Activated CD4-positive, alpha-beta memory T cell treated with anti-CD3 and anti-CD28 coated beads, Interleukin-2, amount 10 ng/mL, durations not matched to agents 7 days and 5 days (primary cell): ENCODE data around the gene RNGTT. TPM values are rescaled to one million over a fixed set of nuclear protein-coding genes. Genes with fewer than 3 reads are reported as not detected.

Source experiments
- CTCF ChIA-PET: fragments of 350-600 bp; sonication (Branson Sonifier 250); formaldehyde crosslinking; loops from one replicate; lab custom pipeline; 2021; ENCODE audit warnings: antibody characterized with exemption, inconsistent platforms; lab: Charles Lee
- POLR2A ChIA-PET: fragments of 350-600 bp; sonication (Branson Sonifier 250); formaldehyde crosslinking; loops from one replicate; lab custom pipeline; 2021; ENCODE audit warnings: antibody characterized with exemption; lab: Charles Lee
- DNase-seq: peaks from one replicate; pipeline ENCODE4 v3.0.0-alpha.2; 2020
- H3K27ac Mint-ChIP-seq: one replicate; pipeline ENCODE4 v1.8.0; 2021; ENCODE audit warnings: mild to moderate bottlenecking, mixed read lengths
- H3K27me3 Mint-ChIP-seq: one replicate; pipeline ENCODE4 v1.8.0; 2021; ENCODE audit warnings: mixed read lengths
- H3K36me3 Mint-ChIP-seq: one replicate; pipeline ENCODE4 v1.8.0; 2021; ENCODE audit warnings: low read depth, mixed read lengths
- H3K4me1 Mint-ChIP-seq: one replicate; pipeline ENCODE4 v1.8.0; 2021; ENCODE audit warnings: mixed read lengths
- H3K4me3 Mint-ChIP-seq: one replicate; pipeline ENCODE4 v1.8.0; 2021; ENCODE audit warnings: mild to moderate bottlenecking, mixed read lengths
- H3K9me3 Mint-ChIP-seq: one replicate; pipeline ENCODE4 v1.8.0; 2021; ENCODE audit warnings: mixed read lengths
- total RNA-seq, 2 experiments: library from RNA; stranded (reverse); gene quantifications; one replicate each; pipeline ENCODE4 v1.2.3, GENCODE V29; 2021

The RNGTT gene
- total RNA-seq, result 10 to 100 TPM; 18.6 TPM

- peaks cover 17% of the 10 kb centered on the region for H3K36me3 Mint-ChIP-seq
- ChIA-PET CTCF (interaction anchor here (0.8 to 1.9 kb wide), 5 partner anchors 12 to 675 kb away, joined by 3 to 8 read pairs (median 7); partner anchors contain the start of genes LYRM2 and PNRC1), POLR2A (interaction anchor here (0.8 to 3.3 kb wide), 11 partner anchors 19 to 675 kb away, joined by 3 to 37 read pairs (median 5); partner anchors contain the start of genes LYRM2, PM20D2, PNRC1 and UBE2J1)
- peak; percentile 98 for DNase-seq
- H3K27me3 Mint-ChIP-seq, result no peaks in the 10 kb centered on the region
- peak within 1 kb of the TSS; percentile 98 for H3K4me3 Mint-ChIP-seq
- peaks cover 3% of the 10 kb centered on the region for H3K9me3 Mint-ChIP-seq
- peak within 1 kb of the TSS; percentile 80 for H3K27ac Mint-ChIP-seq
- H3K4me1 Mint-ChIP-seq, result peaks cover 35% of the 10 kb centered on the region
Measured at GRCh38 chr6:88963139-88964090, at the start of gene RNGTT. Gene RNGTT (minus strand): TSS chr6:88963618. CDS start chr6:88963409, 209 bp downstream.

- H3K27ac Mint-ChIP-seq, result no peak overlapping the region
- H3K4me1 Mint-ChIP-seq, result no peaks in the 10 kb centered on the region
- no peaks in the 10 kb centered on the region for H3K36me3 Mint-ChIP-seq
- ChIA-PET CTCF (interaction anchor here (0.8 kb wide), 1 partner anchor 10 kb away, joined by 4 read pairs; no protein-coding TSS in a partner anchor), POLR2A (interaction anchor here (1.4 to 1.9 kb wide), 3 partner anchors 68 to 70 kb away, joined by 4 to 6 read pairs (median 4); partner anchors contain the start of gene PNRC1)
- H3K4me3 Mint-ChIP-seq, result no peak overlapping the region
- H3K27me3 Mint-ChIP-seq, result no peaks in the 10 kb centered on the region
- no peaks in the 10 kb centered on the region for H3K9me3 Mint-ChIP-seq
- DNase-seq, result no peak
Measured at GRCh38 chr6:89011436-89011835, 48.0 kb upstream of the RNGTT start.

GRCh38 chr6:89010825-89011224 is 47.4 kb upstream of the RNGTT start:
- ChIA-PET POLR2A (interaction anchor here (1.4 to 1.9 kb wide), 3 partner anchors 69 to 71 kb away, joined by 4 to 6 read pairs (median 4); partner anchors contain the start of gene PNRC1), CTCF (interaction anchor here (0.8 kb wide), 1 partner anchor 10 kb away, joined by 4 read pairs; no protein-coding TSS in a partner anchor)

DNA sequence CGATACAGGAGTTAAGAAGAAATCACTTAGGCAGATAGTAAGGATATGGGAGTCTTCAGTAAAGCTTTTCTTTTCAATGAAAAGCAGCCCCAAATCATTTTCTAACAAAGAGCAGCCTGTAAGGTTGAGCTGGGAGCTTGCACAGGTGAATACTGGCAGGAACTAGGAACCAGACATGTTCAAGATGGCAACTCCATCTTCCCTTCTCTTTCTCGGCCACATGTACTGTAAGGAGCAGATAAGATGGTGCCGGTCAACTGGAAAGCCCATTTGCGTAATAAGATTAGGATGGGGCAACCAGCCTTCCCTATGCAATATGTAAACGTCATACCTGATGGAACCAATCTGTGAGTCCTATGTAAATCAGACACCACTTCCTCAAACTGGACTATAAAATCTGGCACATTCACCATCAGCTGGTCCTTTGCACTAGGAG is 46.2 kb upstream of the RNGTT start:
- Mint-ChIP-seq H3K36me3 (no peaks in the 10 kb centered on the region), H3K4me1 (no peaks in the 10 kb centered on the region), H3K4me3 (no peak overlapping the region), H3K27me3 (no peaks in the 10 kb centered on the region), H3K9me3 (no peaks in the 10 kb centered on the region), H3K27ac (no peak overlapping the region)
- no peak for DNase-seq
- ChIA-PET POLR2A (no interaction called here), CTCF (interaction anchor here (0.6 kb wide), 1 partner anchor 436 kb away, joined by 3 read pairs; no protein-coding TSS in a partner anchor)

More at GRCh38 chr6:89010825-89011224, 47.4 kb upstream of the RNGTT start:
- Mint-ChIP-seq H3K27me3 (no peaks in the 10 kb centered on the region), H3K4me3 (no peak overlapping the region), H3K4me1 (no peaks in the 10 kb centered on the region), H3K36me3 (no peaks in the 10 kb centered on the region), H3K27ac (no peak overlapping the region), H3K9me3 (no peaks in the 10 kb centered on the region)
- DNase-seq, result no peak

- no peak overlapping the region for H3K27ac Mint-ChIP-seq
- ChIA-PET CTCF (interaction anchor here (0.6 kb wide), 1 partner anchor 436 kb away, joined by 3 read pairs; no protein-coding TSS in a partner anchor), POLR2A (no interaction called here)
- no peak overlapping the region for H3K4me3 Mint-ChIP-seq
- H3K9me3 Mint-ChIP-seq, result no peaks in the 10 kb centered on the region
- H3K36me3 Mint-ChIP-seq, result no peaks in the 10 kb centered on the region
- DNase-seq, result no peak
- H3K27me3 Mint-ChIP-seq, result no peaks in the 10 kb centered on the region
- no peaks in the 10 kb centered on the region for H3K4me1 Mint-ChIP-seq
Measured at GRCh38 chr6:89008815-89009374, 45.5 kb upstream of the RNGTT start.

GRCh38 chr6:89008001-89008814 is 44.8 kb upstream of the RNGTT start:
- ChIA-PET CTCF (no interaction called here), POLR2A (no interaction called here)
- Mint-ChIP-seq H3K36me3 (no peaks in the 10 kb centered on the region), H3K4me3 (no peak overlapping the region), H3K27ac (no peak overlapping the region), H3K9me3 (no peaks in the 10 kb centered on the region), H3K4me1 (no peaks in the 10 kb centered on the region), H3K27me3 (no peaks in the 10 kb centered on the region)
- DNase-seq, result no peak

DNA sequence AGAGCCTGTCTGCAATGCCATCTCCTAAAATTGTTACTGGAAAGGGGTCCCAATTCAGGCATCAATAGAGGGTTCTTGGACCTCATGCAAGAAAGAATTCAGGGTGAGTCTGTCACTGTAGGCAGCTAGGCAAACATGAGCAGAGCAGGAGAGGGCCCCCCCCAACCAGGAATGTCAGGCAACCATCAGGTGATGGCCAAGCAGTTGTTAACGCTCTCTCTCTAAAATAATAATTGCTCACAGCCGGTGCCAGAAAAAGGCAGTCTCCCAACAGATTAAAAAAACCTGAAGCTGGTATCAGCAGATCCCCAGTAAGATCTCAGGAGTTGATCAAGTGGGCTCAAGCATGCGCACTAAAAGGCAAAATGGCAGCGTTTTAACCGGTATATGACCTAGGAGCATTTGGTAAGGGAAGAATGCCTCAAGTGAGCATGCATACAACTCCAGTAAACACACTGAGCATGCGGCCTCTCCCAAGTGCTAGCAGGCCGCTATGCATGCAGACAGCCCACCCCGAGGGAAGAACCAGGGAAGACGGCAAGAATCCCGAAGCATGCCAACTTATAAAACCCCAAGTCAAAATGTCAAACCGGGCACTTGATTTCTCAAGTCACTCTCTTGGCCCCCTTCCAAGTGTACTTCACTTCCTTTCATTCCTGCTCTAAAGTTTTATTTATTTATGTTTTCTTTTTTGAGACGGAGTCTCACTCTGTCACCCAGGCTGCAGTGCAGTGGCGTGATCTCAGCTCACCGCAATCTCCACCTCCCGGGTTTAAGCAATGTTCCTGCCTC is 44.0 kb upstream of the RNGTT start:
- ChIA-PET CTCF (interaction anchor here (0.7 kb wide), 1 partner anchor 597 kb away, joined by 3 read pairs; no protein-coding TSS in a partner anchor), POLR2A (no interaction called here)
- Mint-ChIP-seq H3K27me3 (no peaks in the 10 kb centered on the region), H3K4me1 (no peaks in the 10 kb centered on the region), H3K4me3 (no peak overlapping the region), H3K9me3 (no peaks in the 10 kb centered on the region), H3K27ac (no peak overlapping the region), H3K36me3 (no peaks in the 10 kb centered on the region)
- no peak for DNase-seq

DNA sequence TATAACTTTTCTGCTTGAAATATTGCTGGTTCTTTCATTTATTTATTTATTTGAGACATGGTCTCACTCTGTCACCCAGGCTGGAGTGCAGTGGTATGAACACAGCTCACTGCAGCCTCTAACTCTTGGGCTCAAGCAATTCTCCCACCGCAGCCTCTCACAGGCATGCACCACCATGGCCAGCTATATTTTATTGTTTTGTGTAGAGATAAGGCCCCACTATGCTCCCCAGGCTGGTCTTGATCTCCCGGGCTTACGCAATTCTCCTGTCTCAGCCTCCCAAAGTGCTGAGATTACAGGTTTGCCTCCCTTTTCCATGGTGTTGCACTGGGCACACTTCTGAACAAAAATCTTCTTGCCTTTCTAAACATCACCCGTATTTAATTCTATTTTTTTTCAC is 39.1 kb upstream of the RNGTT start:
- H3K27ac Mint-ChIP-seq, result no peak overlapping the region
- no peaks in the 10 kb centered on the region for H3K27me3 Mint-ChIP-seq
- no peaks in the 10 kb centered on the region for H3K36me3 Mint-ChIP-seq
- CTCF ChIA-PET, result no interaction called here
- DNase-seq, result no peak
- H3K4me1 Mint-ChIP-seq, result no peaks in the 10 kb centered on the region
- no peak overlapping the region for H3K4me3 Mint-ChIP-seq
- POLR2A ChIA-PET, result no interaction called here
- no peaks in the 10 kb centered on the region for H3K9me3 Mint-ChIP-seq

GRCh38 chr6:88997327-88997726 is 33.9 kb upstream of the RNGTT start:
- Mint-ChIP-seq H3K27ac (no peak overlapping the region), H3K36me3 (no peaks in the 10 kb centered on the region), H3K4me1 (no peaks in the 10 kb centered on the region), H3K9me3 (no peaks in the 10 kb centered on the region), H3K27me3 (no peaks in the 10 kb centered on the region), H3K4me3 (no peak overlapping the region)
- ChIA-PET POLR2A (no interaction called here), CTCF (no interaction called here)
- no peak for DNase-seq

- H3K27ac Mint-ChIP-seq, result no peak overlapping the region
- no peaks in the 10 kb centered on the region for H3K36me3 Mint-ChIP-seq
- H3K27me3 Mint-ChIP-seq, result no peaks in the 10 kb centered on the region
- POLR2A ChIA-PET, result no interaction called here
- no peak overlapping the region for H3K4me3 Mint-ChIP-seq
- no peak for DNase-seq
- H3K4me1 Mint-ChIP-seq, result no peaks in the 10 kb centered on the region
- no peaks in the 10 kb centered on the region for H3K9me3 Mint-ChIP-seq
- CTCF ChIA-PET, result interaction anchor here (3.7 kb wide), 1 partner anchor 9 kb away, joined by 13 read pairs; no protein-coding TSS in a partner anchor
Measured at GRCh38 chr6:88992741-88993552, 29.5 kb upstream of the RNGTT start.

DNA sequence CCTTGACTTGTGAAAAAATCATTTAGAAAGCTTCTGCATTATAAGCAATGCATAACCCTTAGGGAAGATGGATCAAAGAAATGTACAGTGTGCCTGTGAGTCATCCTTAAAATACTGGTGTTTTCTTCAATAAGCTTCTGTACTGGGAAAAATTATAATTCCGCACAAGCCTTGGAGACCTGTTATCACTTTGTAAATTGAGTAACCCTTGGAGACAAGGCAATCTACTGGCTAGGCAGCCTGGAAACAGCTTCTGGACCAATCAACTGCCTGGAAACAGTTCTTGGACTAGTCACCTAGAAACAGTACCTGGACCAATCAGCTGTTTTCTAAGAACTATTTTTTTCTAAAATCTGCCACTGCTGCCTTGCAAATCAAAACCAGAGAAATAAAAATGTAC is 25.8 kb upstream of the RNGTT start:
- Mint-ChIP-seq H3K36me3 (no peaks in the 10 kb centered on the region), H3K9me3 (no peaks in the 10 kb centered on the region), H3K27me3 (no peaks in the 10 kb centered on the region), H3K27ac (no peak overlapping the region), H3K4me1 (no peaks in the 10 kb centered on the region), H3K4me3 (no peak overlapping the region)
- DNase-seq, result no peak
- CTCF ChIA-PET, result interaction anchor here (1.0 kb wide), 1 partner anchor 91 kb away, joined by 3 read pairs; the partner anchor contains the start of gene PNRC1
- POLR2A ChIA-PET, result interaction anchor here (1.6 kb wide), 1 partner anchor 91 kb away, joined by 4 read pairs; the partner anchor contains the start of gene PNRC1
